ENCODE data around the gene FRMD4A.

FRMD4A gene

GRCh38 chr10:14137391-14137790, 193.3 kb downstream of the FRMD4A start:
- TF ChIP-seq EGR1 (IDR thresholded peaks at IDR 0.05) (no peak), RAD21 (IDR thresholded peaks at IDR 0.05; ENCODE audit: low read depth) (no peak), ZBTB7A (IDR thresholded peaks at IDR 0.05; ENCODE audit: low read depth) (no peak), CEBPB (IDR thresholded peaks at IDR 0.05) (no peak), TAF1 (IDR thresholded peaks at IDR 0.05; ENCODE audit: low read depth) (no peak), TEAD4 (IDR thresholded peaks at IDR 0.05) (no peak), REST (IDR thresholded peaks at IDR 0.05; ENCODE audit: low read depth) (no peak)
- TF ChIP-seq, protein P1, sequence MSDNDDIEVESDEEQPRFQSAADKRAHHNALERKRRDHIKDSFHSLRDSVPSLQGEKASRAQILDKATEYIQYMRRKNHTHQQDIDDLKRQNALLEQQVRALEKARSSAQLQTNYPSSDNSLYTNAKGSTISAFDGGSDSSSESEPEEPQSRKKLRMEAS (IDR thresholded peaks at IDR 0.05) = no peak

DNA sequence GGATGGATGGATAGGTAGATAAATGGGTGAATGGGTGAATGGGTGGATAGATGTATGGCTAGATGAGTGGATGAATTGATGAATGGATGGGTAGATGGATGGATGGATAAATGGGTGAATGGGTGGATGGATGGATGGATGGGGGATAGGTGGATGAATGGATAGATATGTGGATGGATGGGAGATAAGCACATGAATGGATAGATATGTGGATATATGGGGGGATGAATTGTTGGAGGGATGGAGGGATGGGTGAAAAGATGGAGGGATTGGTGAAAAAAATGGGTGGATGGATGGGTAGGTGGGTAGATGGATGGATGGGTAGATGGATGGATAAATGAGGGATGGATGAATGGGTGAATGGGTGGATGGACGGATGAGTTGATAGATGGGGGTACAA, 196.4 kb downstream of the FRMD4A start:
- TF ChIP-seq TCF12 (IDR thresholded peaks at IDR 0.05; ENCODE audit: low read depth) (no peak), REST (IDR thresholded peaks at IDR 0.05; ENCODE audit: low read depth) (no peak), YY1 (IDR thresholded peaks at IDR 0.05; ENCODE audit: low read depth) (no peak), RAD21 (IDR thresholded peaks at IDR 0.05; ENCODE audit: low read depth) (no peak), TEAD4 (IDR thresholded peaks at IDR 0.05) (no peak), NFIC (IDR thresholded peaks at IDR 0.05) (no peak), CEBPB (IDR thresholded peaks at IDR 0.05) (no peak), EGR1 (IDR thresholded peaks at IDR 0.05) (no peak), TAF1 (IDR thresholded peaks at IDR 0.05; ENCODE audit: low read depth) (no peak), FOXM1 (IDR thresholded peaks at IDR 0.05; ENCODE audit: borderline replicate concordance, low read depth) (no peak), ZBTB7A (IDR thresholded peaks at IDR 0.05; ENCODE audit: low read depth) (no peak), CREB1 (IDR thresholded peaks at IDR 0.05; ENCODE audit: low read depth) (no peak), EP300 (IDR thresholded peaks at IDR 0.05; ENCODE audit: borderline replicate concordance) (no peak)
- TF ChIP-seq, protein P1 (IDR thresholded peaks at IDR 0.05) = no peak
- TF ChIP-seq, protein P2, sequence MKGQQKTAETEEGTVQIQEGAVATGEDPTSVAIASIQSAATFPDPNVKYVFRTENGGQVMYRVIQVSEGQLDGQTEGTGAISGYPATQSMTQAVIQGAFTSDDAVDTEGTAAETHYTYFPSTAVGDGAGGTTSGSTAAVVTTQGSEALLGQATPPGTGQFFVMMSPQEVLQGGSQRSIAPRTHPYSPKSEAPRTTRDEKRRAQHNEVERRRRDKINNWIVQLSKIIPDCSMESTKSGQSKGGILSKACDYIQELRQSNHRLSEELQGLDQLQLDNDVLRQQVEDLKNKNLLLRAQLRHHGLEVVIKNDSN (IDR thresholded peaks at IDR 0.05) = no peak

- no peak for TF ChIP-seq FOXM1 (IDR thresholded peaks at IDR 0.05; ENCODE audit: borderline replicate concordance, low read depth)
- TF ChIP-seq, protein P2 (IDR thresholded peaks at IDR 0.05) = no peak
- TF ChIP-seq CREB1 (IDR thresholded peaks at IDR 0.05; ENCODE audit: low read depth) = no peak
- no peak for TF ChIP-seq EP300 (IDR thresholded peaks at IDR 0.05; ENCODE audit: borderline replicate concordance)
- no peak for TF ChIP-seq ZBTB7A (IDR thresholded peaks at IDR 0.05; ENCODE audit: low read depth)
Observed at GRCh38 chr10:14131261-14131960, 199.3 kb downstream of the FRMD4A start.

GRCh38 chr10:14129770-14130169, 201.0 kb downstream of the FRMD4A start:
- TF ChIP-seq TEAD4 (IDR thresholded peaks at IDR 0.05) = no peak
- no peak for TF ChIP-seq RAD21 (IDR thresholded peaks at IDR 0.05; ENCODE audit: low read depth)
- TF ChIP-seq, protein P2 (IDR thresholded peaks at IDR 0.05) = no peak
- no peak for TF ChIP-seq ZBTB7A (IDR thresholded peaks at IDR 0.05; ENCODE audit: low read depth)
- no peak for TF ChIP-seq EGR1 (IDR thresholded peaks at IDR 0.05)
- TF ChIP-seq TAF1 (IDR thresholded peaks at IDR 0.05; ENCODE audit: low read depth) = no peak
- no peak for TF ChIP-seq CREB1 (IDR thresholded peaks at IDR 0.05; ENCODE audit: low read depth)
- TF ChIP-seq, protein P1 (IDR thresholded peaks at IDR 0.05) = no peak
- TF ChIP-seq FOXM1 (IDR thresholded peaks at IDR 0.05; ENCODE audit: borderline replicate concordance, low read depth) = no peak
- no peak for TF ChIP-seq YY1 (IDR thresholded peaks at IDR 0.05; ENCODE audit: low read depth)
- no peak for TF ChIP-seq EP300 (IDR thresholded peaks at IDR 0.05; ENCODE audit: borderline replicate concordance)
- no peak for TF ChIP-seq TCF12 (IDR thresholded peaks at IDR 0.05; ENCODE audit: low read depth)
- TF ChIP-seq REST (IDR thresholded peaks at IDR 0.05; ENCODE audit: low read depth) = no peak
- TF ChIP-seq CEBPB (IDR thresholded peaks at IDR 0.05) = no peak
- TF ChIP-seq NFIC (IDR thresholded peaks at IDR 0.05) = no peak

All from Ishikawa (cell line).